GM12865 (cell line): ENCODE measurements around the gene MYADML2.

Source experiments
- DNase-seq: peaks from one replicate; pipeline ENCODE4 v3.0.0; 2010; ENCODE audit warnings: low read depth
- H3K4me3 ChIP-seq: 2 replicates; pipeline ENCODE4 v1.5.1; 2011; ENCODE audit warnings: mild to moderate bottlenecking, low read depth, low read length, control low read depth
- TF ChIP-seq, protein P1 (sequence below): IDR thresholded peaks from 2 replicates; pipeline ENCODE4 v1.5.1; 2011; ENCODE audit warnings: low read length, control low read depth, low read depth, inconsistent platforms; ENCODE audit not compliant: insufficient read depth; ENCODE audit errors: missing control alignments

Gene MYADML2

DNA sequence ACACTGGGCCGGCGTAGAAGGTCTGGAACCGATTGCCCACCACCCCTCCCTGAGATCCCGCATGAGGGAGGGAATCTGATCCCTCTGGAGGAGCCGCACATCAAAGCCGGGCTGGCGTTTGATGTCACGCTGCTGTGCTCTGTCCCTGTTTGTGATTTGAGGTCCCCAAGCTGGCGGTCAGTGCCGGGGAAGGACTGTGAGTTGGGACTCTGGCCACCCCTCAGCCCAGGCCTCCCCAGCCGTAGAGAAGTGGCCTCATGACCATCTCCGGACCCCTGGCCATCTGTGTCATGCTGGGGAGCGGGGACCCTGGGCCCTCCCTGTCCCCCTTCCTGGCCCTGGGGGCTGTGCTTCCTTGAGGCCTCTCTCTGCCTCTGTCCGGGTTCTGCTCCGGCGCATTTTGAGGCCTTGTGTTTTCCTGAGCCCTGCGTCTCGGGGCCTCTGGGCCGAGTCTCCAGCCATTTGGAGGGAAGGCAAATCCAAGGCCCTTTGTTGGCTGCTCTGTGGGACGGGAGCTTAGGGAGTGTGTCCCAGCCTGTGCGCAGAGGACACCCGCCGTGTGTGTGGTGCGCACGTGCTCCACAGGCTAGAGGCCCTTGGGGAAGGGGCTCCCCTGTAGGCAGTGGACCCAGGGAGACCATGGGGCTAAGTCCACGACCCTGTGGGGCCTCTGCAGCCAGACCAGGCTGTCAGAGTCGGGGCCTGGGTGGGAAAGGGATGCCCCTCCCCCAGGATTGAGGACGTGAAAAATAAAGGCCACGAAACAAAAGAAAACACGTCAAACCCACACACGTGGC, 45.5 kb upstream of the MYADML2 start:
- TF ChIP-seq, protein P1, sequence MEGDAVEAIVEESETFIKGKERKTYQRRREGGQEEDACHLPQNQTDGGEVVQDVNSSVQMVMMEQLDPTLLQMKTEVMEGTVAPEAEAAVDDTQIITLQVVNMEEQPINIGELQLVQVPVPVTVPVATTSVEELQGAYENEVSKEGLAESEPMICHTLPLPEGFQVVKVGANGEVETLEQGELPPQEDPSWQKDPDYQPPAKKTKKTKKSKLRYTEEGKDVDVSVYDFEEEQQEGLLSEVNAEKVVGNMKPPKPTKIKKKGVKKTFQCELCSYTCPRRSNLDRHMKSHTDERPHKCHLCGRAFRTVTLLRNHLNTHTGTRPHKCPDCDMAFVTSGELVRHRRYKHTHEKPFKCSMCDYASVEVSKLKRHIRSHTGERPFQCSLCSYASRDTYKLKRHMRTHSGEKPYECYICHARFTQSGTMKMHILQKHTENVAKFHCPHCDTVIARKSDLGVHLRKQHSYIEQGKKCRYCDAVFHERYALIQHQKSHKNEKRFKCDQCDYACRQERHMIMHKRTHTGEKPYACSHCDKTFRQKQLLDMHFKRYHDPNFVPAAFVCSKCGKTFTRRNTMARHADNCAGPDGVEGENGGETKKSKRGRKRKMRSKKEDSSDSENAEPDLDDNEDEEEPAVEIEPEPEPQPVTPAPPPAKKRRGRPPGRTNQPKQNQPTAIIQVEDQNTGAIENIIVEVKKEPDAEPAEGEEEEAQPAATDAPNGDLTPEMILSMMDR, result no peak
- DNase-seq, result no peak
- H3K4me3 ChIP-seq, result no peak overlapping the region

DNA sequence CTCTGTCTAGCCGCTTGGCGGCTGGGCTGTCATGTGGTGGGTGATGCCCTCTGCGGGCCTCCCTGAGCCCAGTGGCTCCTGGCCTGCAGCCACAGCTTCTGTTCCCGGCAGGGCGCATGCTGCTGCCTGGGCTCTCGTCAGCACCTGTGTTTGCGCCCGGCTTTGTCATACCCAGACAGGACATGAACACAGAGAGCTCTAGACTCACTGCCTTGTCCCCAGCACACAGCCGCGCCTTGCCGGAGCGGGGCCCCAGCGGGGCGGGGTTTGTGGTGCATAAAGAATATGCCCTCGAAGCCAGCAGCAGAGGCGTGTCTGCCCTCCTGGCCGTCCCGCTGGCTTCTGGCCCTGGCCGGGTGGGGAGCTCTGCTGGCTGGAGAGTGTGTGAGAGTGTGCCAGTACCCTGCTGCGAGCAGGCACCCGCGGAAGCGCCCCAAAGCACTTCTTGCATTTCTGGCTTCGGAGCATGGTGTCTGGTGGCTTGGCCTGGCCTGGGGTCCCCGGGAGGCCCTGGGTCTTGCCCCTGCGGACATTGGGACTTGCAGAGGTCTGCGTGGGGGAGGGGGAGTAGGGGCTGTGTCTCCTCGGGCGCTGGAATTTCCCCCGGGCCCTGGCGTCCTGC, 44.8 kb upstream of the MYADML2 start:
- H3K4me3 ChIP-seq, result no peak overlapping the region
- DNase-seq, result no peak

DNA sequence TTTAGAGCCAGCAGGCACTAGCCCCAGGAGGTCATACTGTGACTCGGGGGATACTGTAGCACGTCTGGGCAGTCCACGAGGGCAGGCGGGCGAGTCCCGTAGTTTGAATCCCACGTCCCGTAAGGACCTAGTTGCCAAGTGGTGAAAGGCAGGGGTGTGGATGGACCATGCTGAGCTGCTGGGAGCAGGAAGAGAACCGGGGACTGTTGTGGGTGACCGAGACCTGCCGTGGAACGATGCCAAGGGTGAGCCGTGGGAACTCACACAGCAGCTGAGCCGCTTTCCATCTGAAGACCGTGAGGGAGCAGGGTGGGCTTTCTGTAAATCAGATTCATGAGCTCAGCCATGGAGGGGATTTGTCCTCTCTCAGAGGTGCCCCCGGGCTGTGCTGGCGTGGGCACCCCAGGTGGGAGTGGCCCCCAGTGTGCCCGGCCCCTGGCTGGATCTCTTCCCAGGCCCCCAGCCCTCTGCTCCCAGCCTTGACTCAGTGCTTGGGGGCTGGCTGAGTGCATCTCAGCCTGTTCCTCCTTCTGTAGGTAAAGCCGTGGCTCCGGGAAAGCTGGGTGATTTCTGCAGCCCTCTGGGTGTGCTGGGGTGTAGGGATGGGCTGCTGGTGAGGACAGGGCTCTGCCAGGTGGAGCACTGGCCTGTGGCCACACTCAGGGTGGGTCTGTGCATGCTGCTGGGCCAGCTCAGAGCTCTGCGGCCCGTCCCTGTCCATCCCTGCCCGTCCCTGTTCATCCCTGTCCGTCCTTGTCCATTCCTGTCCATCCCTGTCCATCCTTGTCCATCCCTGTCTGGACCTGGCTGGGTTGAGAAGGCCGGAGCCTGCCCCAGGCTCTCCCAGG, 44.0 kb upstream of the MYADML2 start:
- H3K4me3 ChIP-seq, result no peak overlapping the region
- TF ChIP-seq, protein P1, result no peak
- DNase-seq, result no peak

More for the DNA sequence above, 44.8 kb upstream of the MYADML2 start:
- TF ChIP-seq, protein P1, result no peak

DNA sequence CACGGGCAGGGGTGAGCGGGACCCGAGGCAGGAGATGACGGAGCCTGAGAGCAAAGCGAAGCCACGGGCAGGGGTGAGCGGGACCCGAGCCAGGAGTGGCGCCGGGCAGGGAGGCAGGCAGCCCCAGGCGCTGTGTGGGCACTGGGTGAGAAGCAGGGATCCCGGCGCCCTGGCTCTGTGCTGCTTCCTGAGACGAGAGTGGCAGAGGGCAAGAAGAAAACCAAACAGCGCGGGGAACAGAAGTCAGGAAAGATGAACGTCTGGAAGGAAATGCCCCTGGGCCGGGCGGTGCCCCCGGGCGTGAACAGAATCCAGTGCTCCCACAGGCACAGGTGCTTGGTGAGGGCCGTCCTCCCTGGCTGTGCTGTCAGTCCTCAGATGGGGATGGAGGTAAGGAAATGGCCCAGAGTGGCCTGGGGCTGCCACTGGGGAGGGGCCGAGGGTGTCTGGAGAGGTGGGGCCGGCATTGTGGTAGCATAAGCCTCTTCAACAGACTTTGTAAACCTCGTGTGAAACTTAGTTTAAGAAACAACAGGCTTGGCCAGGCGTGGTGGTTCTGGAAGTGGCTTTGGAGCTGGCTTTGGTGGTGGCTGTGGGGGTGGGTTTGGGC, 40.2 kb upstream of the MYADML2 start:
- no peak for DNase-seq
- no peak overlapping the region for H3K4me3 ChIP-seq
- TF ChIP-seq, protein P1, result no peak

DNA sequence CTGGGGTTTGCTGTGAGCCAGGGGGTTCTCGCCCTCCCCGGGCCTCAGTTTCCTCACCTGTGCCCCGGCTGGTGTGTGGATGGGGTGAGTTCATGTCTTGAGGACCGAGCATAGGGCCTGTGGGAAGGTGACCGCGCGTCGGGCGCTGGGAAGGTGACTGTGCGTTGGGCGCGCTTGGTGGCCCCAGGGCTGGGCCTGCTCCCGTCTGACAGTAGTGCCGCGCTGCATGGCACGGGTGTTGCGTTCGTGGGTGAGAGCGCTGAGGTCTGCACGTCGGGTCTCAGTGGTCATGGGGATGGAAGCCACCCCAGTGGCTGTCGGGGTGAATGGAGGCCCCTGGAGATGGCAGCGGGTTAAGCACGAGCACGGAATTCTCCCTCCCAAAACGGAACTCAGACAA, 39.6 kb upstream of the MYADML2 start:
- TF ChIP-seq, protein P1, result no peak
- no peak for DNase-seq
- H3K4me3 ChIP-seq, result no peak overlapping the region

DNA sequence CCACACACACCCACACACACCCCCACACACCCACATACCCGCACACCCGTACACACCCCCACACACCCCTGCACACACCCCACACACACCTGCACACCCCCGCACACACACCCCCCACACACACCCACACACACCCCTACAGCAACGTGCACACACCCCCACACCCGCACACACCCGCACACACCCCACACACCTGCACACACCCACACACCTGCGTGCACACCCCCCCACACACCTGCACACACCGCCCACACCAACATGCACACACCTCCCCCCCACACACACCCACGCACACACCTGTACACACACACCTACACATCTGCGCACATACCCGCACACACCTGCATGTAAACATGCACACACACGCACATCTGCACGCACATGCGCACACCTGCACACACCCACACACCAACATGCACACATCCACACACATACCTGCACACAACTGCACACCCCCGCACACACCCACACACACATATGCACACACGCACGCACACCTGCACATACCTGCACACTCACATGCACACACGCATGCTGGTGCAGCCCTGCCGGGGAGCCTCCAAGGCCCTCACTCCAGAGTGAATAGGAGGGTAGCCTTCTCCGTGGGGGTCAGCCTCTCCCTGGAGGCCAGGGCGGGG, 37.9 kb upstream of the MYADML2 start:
- no peak for DNase-seq
- H3K4me3 ChIP-seq, result no peak overlapping the region
- TF ChIP-seq, protein P1, result no peak
